Neural progenitor cell (in vitro differentiated cells): ENCODE data around the gene EPHA4.

Experiments used
- CTCF ChIP-seq: fragments of 200-600 bp; sonication (generic); IDR thresholded peaks from 2 replicates; pipeline ENCODE4 v1.5.1; 2017; ENCODE audit warnings: antibody characterized with exemption, mild to moderate bottlenecking
- EZH2 ChIP-seq: fragments of 200-600 bp; sonication (generic); IDR thresholded peaks from 2 replicates; pipeline ENCODE4 v1.6.1; 2017; ENCODE audit warnings: antibody characterized with exemption, mild to moderate bottlenecking, moderate library complexity

DNA sequence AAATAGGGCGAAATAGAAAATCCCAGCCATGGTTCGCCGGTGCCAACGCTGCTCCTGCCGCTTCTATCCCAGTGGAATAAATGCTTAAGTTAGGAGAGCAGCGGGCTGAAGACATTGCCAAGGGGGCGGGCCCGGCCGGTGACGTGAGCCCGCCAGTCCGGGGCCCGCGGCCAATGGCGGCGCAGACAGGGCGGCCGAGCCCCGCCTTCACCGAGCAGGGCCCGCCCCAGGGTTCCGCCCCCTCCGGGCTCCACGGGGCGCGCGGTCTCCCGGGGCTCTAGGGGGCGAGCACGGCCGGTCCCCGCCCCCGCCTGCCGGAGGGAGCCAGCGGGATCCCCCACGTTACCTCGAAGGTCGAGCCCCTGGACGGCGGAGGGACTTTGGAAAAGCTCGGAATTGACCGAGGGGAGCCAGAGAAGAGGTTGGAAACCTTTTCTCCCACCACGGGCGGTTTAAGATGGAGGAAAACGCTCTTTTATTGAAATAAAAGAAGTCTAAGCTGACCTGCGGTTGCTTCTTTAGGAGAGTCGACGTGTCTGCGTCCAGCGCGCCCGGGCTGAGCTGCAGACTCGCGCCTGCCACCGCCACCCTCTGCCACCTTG lies at the start of gene EPHA4:
- no peak for TF ChIP-seq EZH2
- TF ChIP-seq CTCF = no peak
